Neural cell (in vitro differentiated cells): ENCODE results near the gene TBX19.

Experiments used
- EP300 ChIP-seq: fragments of 450-650 bp; conservative IDR thresholded peaks from 2 replicates; pipeline ENCODE4 v1.6.1; 2014; ENCODE audit warnings: antibody characterized with exemption, mild to moderate bottlenecking, moderate library complexity; ENCODE audit not compliant: poor library complexity, severe bottlenecking
- EZH2 ChIP-seq: fragments of 200-600, 300-800 bp; shearing (Covaris generic), sonication (generic); IDR thresholded peaks from 2 replicates; pipeline ENCODE4 v1.6.1; 2014; ENCODE audit warnings: antibody characterized with exemption, low read length, borderline replicate concordance, mild to moderate bottlenecking; ENCODE audit not compliant: insufficient read depth, poor library complexity, severe bottlenecking
- MXI1 ChIP-seq: fragments of 450-650 bp; conservative IDR thresholded peaks from 2 replicates; pipeline ENCODE4 v1.6.1; 2014; ENCODE audit warnings: antibody characterized with exemption, mild to moderate bottlenecking; ENCODE audit not compliant: poor library complexity, severe bottlenecking
- POLR2AphosphoS5 ChIP-seq: IDR thresholded peaks from 2 replicates; pipeline ENCODE4 v1.6.1; 2012
- REST ChIP-seq: IDR thresholded peaks from 2 replicates; pipeline ENCODE4 v1.6.1; 2012; ENCODE audit warnings: borderline replicate concordance
- SMC3 ChIP-seq: fragments of 450-650 bp; conservative IDR thresholded peaks from 2 replicates; pipeline ENCODE4 v1.6.1; 2014; ENCODE audit warnings: antibody characterized with exemption, mild to moderate bottlenecking, moderate library complexity; ENCODE audit not compliant: poor library complexity
- TAF1 ChIP-seq: IDR thresholded peaks from 2 replicates; pipeline ENCODE4 v1.6.1; 2012; ENCODE audit warnings: low read depth
- TF ChIP-seq, protein P1 (sequence below): fragments of 450-650 bp; IDR thresholded peaks from 2 replicates; pipeline ENCODE4 v1.5.1; 2014; ENCODE audit warnings: antibody characterized with exemption, mild to moderate bottlenecking, moderate library complexity; ENCODE audit not compliant: poor library complexity, severe bottlenecking

DNA sequence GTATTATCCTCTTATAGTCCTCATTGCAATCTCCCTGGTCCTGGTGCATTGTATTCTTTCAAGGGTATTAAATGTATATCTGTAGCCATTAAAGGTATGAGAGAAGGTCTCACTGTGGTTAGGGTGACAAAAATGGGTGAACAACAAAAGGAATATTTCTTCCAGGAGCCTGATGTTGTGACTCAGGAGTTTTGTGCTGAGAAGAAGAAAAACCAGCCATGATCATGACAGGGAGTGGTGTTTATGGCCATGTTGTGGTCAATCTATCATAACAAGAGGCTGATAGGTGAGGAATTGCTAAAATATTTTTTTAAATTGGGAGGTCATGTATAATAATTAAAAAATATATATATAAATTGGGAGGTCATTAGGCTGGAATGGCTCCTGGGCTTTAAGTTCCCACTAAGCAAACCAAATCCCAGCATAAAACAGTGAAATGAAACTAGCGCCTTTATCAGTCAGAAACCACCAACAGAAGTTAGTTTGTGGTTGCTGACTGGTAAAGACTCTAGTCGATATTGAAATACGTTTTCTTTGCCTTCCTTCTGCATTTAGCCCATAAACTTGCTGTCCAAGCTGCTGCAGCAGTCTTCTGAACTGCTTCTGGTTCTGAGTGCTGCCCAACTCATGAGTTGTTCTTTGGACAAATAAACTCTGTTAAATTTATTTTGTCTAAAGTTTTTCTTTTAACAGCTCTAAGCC lies 60.3 kb downstream of the TBX19 start:
- no peak for TF ChIP-seq REST
- no peak for TF ChIP-seq SMC3
- TF ChIP-seq, protein P1, sequence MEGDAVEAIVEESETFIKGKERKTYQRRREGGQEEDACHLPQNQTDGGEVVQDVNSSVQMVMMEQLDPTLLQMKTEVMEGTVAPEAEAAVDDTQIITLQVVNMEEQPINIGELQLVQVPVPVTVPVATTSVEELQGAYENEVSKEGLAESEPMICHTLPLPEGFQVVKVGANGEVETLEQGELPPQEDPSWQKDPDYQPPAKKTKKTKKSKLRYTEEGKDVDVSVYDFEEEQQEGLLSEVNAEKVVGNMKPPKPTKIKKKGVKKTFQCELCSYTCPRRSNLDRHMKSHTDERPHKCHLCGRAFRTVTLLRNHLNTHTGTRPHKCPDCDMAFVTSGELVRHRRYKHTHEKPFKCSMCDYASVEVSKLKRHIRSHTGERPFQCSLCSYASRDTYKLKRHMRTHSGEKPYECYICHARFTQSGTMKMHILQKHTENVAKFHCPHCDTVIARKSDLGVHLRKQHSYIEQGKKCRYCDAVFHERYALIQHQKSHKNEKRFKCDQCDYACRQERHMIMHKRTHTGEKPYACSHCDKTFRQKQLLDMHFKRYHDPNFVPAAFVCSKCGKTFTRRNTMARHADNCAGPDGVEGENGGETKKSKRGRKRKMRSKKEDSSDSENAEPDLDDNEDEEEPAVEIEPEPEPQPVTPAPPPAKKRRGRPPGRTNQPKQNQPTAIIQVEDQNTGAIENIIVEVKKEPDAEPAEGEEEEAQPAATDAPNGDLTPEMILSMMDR, result no peak
- no peak for TF ChIP-seq TAF1
- TF ChIP-seq EZH2, result no peak
- TF ChIP-seq POLR2AphosphoS5, result no peak
- TF ChIP-seq EP300, result no peak
- TF ChIP-seq MXI1, result no peak
